PC-3 (cell line): ENCODE data around the gene BCAS3.

ENCODE experiments used
- EZH2 ChIP-seq: fragments of 300-600 bp; sonication (generic); IDR thresholded peaks from one replicate; pipeline ENCODE4 v1.6.1; 2017; ENCODE audit warnings: antibody characterized with exemption, mild to moderate bottlenecking, low read length; ENCODE audit not compliant: unreplicated experiment
- TF ChIP-seq, protein P1 (sequence below): fragments of 300-600 bp; sonication (generic); conservative IDR thresholded peaks from 2 replicates; pipeline ENCODE4 v1.5.1; 2017; ENCODE audit warnings: antibody characterized with exemption, low read depth, mild to moderate bottlenecking, low read length

GRCh38 chr17:61351745-61352407, 674.2 kb downstream of the BCAS3 start:
- TF ChIP-seq EZH2 = no peak
- TF ChIP-seq, protein P1, sequence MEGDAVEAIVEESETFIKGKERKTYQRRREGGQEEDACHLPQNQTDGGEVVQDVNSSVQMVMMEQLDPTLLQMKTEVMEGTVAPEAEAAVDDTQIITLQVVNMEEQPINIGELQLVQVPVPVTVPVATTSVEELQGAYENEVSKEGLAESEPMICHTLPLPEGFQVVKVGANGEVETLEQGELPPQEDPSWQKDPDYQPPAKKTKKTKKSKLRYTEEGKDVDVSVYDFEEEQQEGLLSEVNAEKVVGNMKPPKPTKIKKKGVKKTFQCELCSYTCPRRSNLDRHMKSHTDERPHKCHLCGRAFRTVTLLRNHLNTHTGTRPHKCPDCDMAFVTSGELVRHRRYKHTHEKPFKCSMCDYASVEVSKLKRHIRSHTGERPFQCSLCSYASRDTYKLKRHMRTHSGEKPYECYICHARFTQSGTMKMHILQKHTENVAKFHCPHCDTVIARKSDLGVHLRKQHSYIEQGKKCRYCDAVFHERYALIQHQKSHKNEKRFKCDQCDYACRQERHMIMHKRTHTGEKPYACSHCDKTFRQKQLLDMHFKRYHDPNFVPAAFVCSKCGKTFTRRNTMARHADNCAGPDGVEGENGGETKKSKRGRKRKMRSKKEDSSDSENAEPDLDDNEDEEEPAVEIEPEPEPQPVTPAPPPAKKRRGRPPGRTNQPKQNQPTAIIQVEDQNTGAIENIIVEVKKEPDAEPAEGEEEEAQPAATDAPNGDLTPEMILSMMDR = no peak
